Upper lobe of right lung (tissue), 1 donor: Measurements from ENCODE around the gene STX3. TPM values are rescaled to one million over a fixed set of nuclear protein-coding genes. Genes with fewer than 3 reads are reported as not detected.
A peak's percentile ranks its signal among the peaks of the same experiment; 100 is the strongest.
"Not testable (repeated sequence)": the region's sequence is repeated elsewhere in the genome, so short reads cannot be mapped to it uniquely, and the experiment has no call there.

Experiments used
- ATAC-seq: fragments of 200-7000 bp; cut with Tn5 transposase; one replicate; pipeline ENCODE4 v1.9.1; 2020; ENCODE audit warnings: mild to moderate bottlenecking, moderate library complexity
- DNase-seq: peaks from one replicate; pipeline ENCODE4 v3.0.0-alpha.2; 2020
- H3K27ac ChIP-seq: fragments of 200-600 bp; one replicate; pipeline ENCODE4 v1.8.0; 2022
- H3K27me3 ChIP-seq: fragments of 200-600 bp; one replicate; pipeline ENCODE4 v1.8.0; 2022; ENCODE audit warnings: mild to moderate bottlenecking
- H3K36me3 ChIP-seq: fragments of 200-600 bp; one replicate; pipeline ENCODE4 v1.8.0; 2022
- H3K4me1 ChIP-seq: fragments of 200-600 bp; one replicate; pipeline ENCODE4 v1.8.0; 2022
- H3K4me3 ChIP-seq: fragments of 200-600 bp; one replicate; pipeline ENCODE4 v1.8.0; 2022; ENCODE audit warnings: mild to moderate bottlenecking
- H3K9me3 ChIP-seq: fragments of 200-600 bp; one replicate; pipeline ENCODE4 v1.8.0; 2022
- CTCF ChIP-seq: fragments of 200-600 bp; IDR thresholded peaks from one replicate; pipeline ENCODE4 v1.8.0; 2022; ENCODE audit warnings: antibody characterized with exemption
- intact Hi-C: fragments of 100-400 bp; cut with DNase I; formaldehyde crosslinking; loops from one replicate; pipeline ENCODE4 v1.11.0; 2022
- total RNA-seq: library from RNA; stranded (reverse); fragmentation: NEBNext Ultra II Directional; extraction: Animal tissue kit (Norgen Biotek cat#: 25700); gene quantifications from one replicate; pipeline ENCODE4 v1.2.1, GENCODE V29; 2021
- donor health status: DM: no; HTN: yes; CAD: no; lungs with severe emphysema.

STX3 gene
- total RNA-seq, 1 donor from 2014 or later = 75.1 TPM

DNA sequence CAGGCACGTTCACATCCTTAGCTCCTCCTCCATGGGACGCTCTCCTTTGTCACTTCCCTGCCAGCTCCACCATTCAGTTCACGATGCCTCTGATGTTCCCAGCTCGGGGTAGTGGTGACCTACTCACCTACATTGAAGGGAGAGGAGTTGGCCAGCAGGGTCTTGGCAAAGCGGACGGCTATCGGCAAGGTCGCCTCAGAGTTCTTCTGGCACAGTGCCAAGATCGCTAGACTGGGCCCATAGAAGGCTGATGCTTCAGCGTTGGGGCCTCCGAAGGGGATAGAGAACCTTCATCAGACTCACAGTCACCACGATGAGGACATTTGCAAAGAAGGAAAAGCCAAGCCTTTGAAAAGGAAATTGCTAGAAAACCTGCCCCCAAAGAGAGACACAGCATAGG, 87.1 kb downstream of the STX3 start:
- no peak for DNase-seq
- TF ChIP-seq CTCF = no peak
- Histone ChIP-seq H3K4me1 (no peaks in the 10 kb centered on the region), H3K27ac (no peak overlapping the region), H3K27me3 (no peaks in the 10 kb centered on the region), H3K36me3 (no peaks in the 10 kb centered on the region), H3K4me3 (no peak overlapping the region), H3K9me3 (no peaks in the 10 kb centered on the region)
- intact Hi-C loops = no loop called here
- ATAC-seq = no peak

- no peak within 1 kb of the TSS for H3K4me3 ChIP-seq
- H3K36me3 ChIP-seq = no peaks in the 10 kb centered on the region
- no peak for TF ChIP-seq CTCF
- intact Hi-C loops = no loop called here
- ATAC-seq = no peak
- no peaks in the 10 kb centered on the region for H3K27me3 ChIP-seq
- no peaks in the 10 kb centered on the region for H3K9me3 ChIP-seq
- DNase-seq = no peak
- no peak within 1 kb of the TSS for H3K27ac ChIP-seq
- no peaks in the 10 kb centered on the region for H3K4me1 ChIP-seq
Measured at GRCh38 chr11:59845399-59845798, 90.2 kb downstream of the STX3 start, which contains the start of gene CBLIF. Gene CBLIF (minus strand): TSS chr11:59845499. CDS start chr11:59845453, 46 bp downstream.

DNA sequence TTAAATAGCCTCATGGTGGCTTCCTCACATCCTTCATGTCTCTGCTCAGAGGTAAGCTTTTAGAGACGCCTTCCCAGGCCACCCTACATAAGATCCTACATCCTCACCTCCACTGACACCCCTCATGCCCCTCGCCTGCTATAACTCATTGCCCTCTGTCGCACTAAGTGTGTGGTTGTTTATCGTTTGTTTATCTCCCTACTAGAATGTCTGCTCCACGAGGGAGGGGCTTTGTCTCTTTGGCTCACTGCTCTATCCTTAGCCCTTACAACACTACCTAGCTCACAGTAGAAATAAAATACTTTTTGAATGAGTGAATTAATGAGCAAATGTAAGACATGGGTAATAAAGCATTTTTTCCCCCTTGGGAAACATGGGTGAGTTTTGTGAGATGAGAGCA, 91.4 kb downstream of the STX3 start:
- Histone ChIP-seq H3K4me3 (no peak overlapping the region), H3K36me3 (no peaks in the 10 kb centered on the region), H3K27ac (no peak overlapping the region), H3K4me1 (no peaks in the 10 kb centered on the region), H3K9me3 (no peaks in the 10 kb centered on the region), H3K27me3 (no peaks in the 10 kb centered on the region)
- TF ChIP-seq CTCF = no peak
- intact Hi-C loops = no loop called here
- no peak for ATAC-seq
- no peak for DNase-seq

GRCh38 chr11:59847626-59848025, 92.5 kb downstream of the STX3 start:
- Histone ChIP-seq H3K9me3 (no peaks in the 10 kb centered on the region), H3K27me3 (no peaks in the 10 kb centered on the region), H3K36me3 (no peaks in the 10 kb centered on the region), H3K27ac (no peak overlapping the region), H3K4me1 (no peaks in the 10 kb centered on the region), H3K4me3 (no peak overlapping the region)
- no peak for DNase-seq
- no peak for ATAC-seq
- no peak for TF ChIP-seq CTCF
- intact Hi-C loops = no loop called here

- intact Hi-C loops, DNase-seq, H3K9me3 ChIP-seq, H3K36me3 ChIP-seq, H3K4me1 ChIP-seq, H3K27me3 ChIP-seq, H3K4me3 ChIP-seq, H3K27ac ChIP-seq, ATAC-seq: not testable (repeated sequence)
Measured at GRCh38 chr11:59848439-59848838, 93.3 kb downstream of the STX3 start.

GRCh38 chr11:59849129-59849528, 94.0 kb downstream of the STX3 start:
- no peak overlapping the region for H3K27ac ChIP-seq
- DNase-seq = no peak
- ATAC-seq = peak; percentile 67

DNA sequence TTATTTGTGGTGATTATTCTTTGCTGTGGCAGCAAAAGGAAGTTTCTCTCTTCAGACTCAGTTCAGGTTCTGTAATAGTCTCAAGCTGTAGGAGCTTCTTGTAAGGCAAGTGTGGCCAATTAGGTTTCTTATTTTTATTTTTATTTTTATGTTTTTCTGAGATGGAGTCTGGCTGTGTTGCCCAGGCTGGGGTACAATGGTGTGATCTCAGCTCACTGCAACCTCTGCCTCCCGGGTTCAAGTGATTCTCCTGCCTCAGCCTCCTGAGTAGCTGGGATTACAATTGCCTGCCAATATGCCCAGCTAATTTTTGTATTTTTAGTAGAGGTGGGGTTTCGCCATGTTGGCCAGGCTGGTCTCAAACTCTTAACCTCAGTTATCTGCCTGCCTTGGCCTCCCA, 94.4 kb downstream of the STX3 start:
- H3K9me3 ChIP-seq, H3K27me3 ChIP-seq, intact Hi-C loops, ATAC-seq, H3K4me1 ChIP-seq, H3K27ac ChIP-seq, H3K4me3 ChIP-seq, DNase-seq, H3K36me3 ChIP-seq: not testable (repeated sequence)

More at GRCh38 chr11:59849129-59849528, 94.0 kb downstream of the STX3 start:
- intact Hi-C loops = no loop called here
- Histone ChIP-seq H3K9me3 (no peaks in the 10 kb centered on the region), H3K4me3 (no peak overlapping the region), H3K4me1 (no peaks in the 10 kb centered on the region), H3K27me3 (no peaks in the 10 kb centered on the region), H3K36me3 (no peaks in the 10 kb centered on the region)
- TF ChIP-seq CTCF = no peak

DNA sequence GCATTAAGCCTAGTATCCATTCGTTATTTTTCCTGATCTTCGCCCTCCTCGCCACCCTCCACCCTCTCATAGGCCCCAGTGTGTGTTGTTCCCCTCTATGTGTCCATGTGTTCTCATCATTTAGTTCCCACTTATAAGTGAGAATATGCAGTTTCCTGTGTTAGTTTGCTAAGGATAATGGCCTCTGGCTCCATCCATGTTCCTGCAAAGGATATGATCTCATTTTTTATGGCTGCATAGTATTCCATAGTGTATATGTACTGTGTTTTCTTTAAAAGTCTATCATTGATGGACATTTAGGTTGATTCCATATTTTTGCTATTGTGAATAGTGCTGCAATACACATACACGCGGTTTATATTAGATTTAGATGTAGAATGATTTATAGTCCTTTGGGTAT, 96.2 kb downstream of the STX3 start:
- H3K4me3 ChIP-seq, H3K27ac ChIP-seq, DNase-seq, intact Hi-C loops, H3K27me3 ChIP-seq, H3K36me3 ChIP-seq, ATAC-seq, H3K4me1 ChIP-seq, H3K9me3 ChIP-seq: not testable (repeated sequence)
